Globus pallidus (tissue), 1 donor: ENCODE data around the gene GRAMD1C.
A peak's percentile ranks its signal among the peaks of the same experiment; 100 is the strongest.
"Not testable (repeated sequence)": the region's sequence is repeated elsewhere in the genome, so short reads cannot be mapped to it uniquely, and the experiment has no call there.

Experiments
- DNase-seq: peaks from one replicate; pipeline ENCODE4 v3.0.0-alpha.2; 2015; ENCODE audit warnings: low spot score

Gene GRAMD1C

GRCh38 chr3:113838631-113839209 is at the start of gene GRAMD1C:
Gene GRAMD1C (plus strand): TSS chr3:113838788. CDS start chr3:113838910, 122 bp downstream.
- peak; percentile 81 for DNase-seq

- no peak for DNase-seq
These were observed 47.2 kb upstream of the GRAMD1C start for GRCh38 chr3:113791381-113791780.

GRCh38 chr3:113794526-113794925 is 44.1 kb upstream of the GRAMD1C start:
- no peak for DNase-seq

GRCh38 chr3:113795693-113796092 is 42.9 kb upstream of the GRAMD1C start:
- DNase-seq: no peak

GRCh38 chr3:113802795-113803455 is 35.7 kb upstream of the GRAMD1C start:
- no peak for DNase-seq

- no peak for DNase-seq
These were observed 33.9 kb upstream of the GRAMD1C start for GRCh38 chr3:113804661-113805060.

GRCh38 chr3:113805249-113805648 is 33.3 kb upstream of the GRAMD1C start:
- no peak for DNase-seq

GRCh38 chr3:113812854-113813253 is 25.7 kb upstream of the GRAMD1C start:
- DNase-seq: no peak

GRCh38 chr3:113819866-113820265 is 18.7 kb upstream of the GRAMD1C start:
- no peak for DNase-seq

- no peak for DNase-seq
These were observed 13.5 kb upstream of the GRAMD1C start for GRCh38 chr3:113825090-113825489.

- DNase-seq: no peak
These were observed 10.0 kb upstream of the GRAMD1C start for GRCh38 chr3:113828600-113828999.

- DNase-seq: no peak
These were observed 8.8 kb upstream of the GRAMD1C start for GRCh38 chr3:113829576-113830354.

- DNase-seq: no peak
These were observed 7.6 kb upstream of the GRAMD1C start for GRCh38 chr3:113831103-113831355.

- DNase-seq: no peak
These were observed 6.0 kb upstream of the GRAMD1C start for GRCh38 chr3:113832477-113833164.

- no peak for DNase-seq
These were observed 3.6 kb upstream of the GRAMD1C start for GRCh38 chr3:113834983-113835382.

- no peak for DNase-seq
These were observed 963 bp downstream of the GRAMD1C start for GRCh38 chr3:113839551-113839950.

GRCh38 chr3:113844622-113845222 is 6.1 kb downstream of the GRAMD1C start:
- peak; percentile 22 for DNase-seq

GRCh38 chr3:113847247-113847646 is 8.7 kb downstream of the GRAMD1C start:
- no peak for DNase-seq

GRCh38 chr3:113847664-113848461 is 9.3 kb downstream of the GRAMD1C start:
- no peak for DNase-seq

GRCh38 chr3:113849071-113849470 is 10.5 kb downstream of the GRAMD1C start:
- DNase-seq: not testable (repeated sequence)

- DNase-seq: not testable (repeated sequence)
These were observed 11.3 kb downstream of the GRAMD1C start for GRCh38 chr3:113849841-113850240.

GRCh38 chr3:113850391-113850790 is 11.8 kb downstream of the GRAMD1C start:
- not testable (repeated sequence) for DNase-seq
